Measurements from ENCODE around the gene CORO2A. TPM values are rescaled to one million over a fixed set of nuclear protein-coding genes. Genes with fewer than 3 reads are reported as not detected.

Gene CORO2A
- total and polyA plus RNA-seq, 11 donors, result 0.09 to 2.2 (median 0.22) TPM

DNA sequence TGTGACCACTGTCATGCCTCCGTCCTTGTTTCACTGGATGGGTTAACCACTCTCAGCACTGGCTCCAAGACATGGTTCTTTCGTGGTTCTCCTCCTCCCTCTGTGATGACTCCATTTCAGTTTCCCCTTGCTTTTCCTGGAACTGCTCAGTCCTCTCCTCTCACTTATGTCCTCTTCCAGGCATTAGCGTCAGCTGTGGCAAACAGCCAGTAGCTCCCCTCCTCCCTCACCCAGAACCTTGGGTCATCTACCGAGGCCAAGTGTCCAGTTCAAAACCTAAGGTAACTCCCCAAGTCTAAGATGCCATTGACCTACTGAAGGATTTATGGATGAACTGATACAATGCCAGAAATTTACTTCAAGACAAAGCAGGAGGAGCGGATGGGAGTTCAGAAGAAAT is 9.8 kb upstream of the CORO2A start:
- H3K27ac ChIP-seq, result no peak overlapping the region
- intact Hi-C loops (cut with DNase I), result loop anchor here in 4 of 10 donors (10.0 kb wide), 3 partner anchors 127 to 573 kb away; partner anchors contain the start of gene TRMO (in 1 of the 4)
- ATAC-seq, result no peak

DNA sequence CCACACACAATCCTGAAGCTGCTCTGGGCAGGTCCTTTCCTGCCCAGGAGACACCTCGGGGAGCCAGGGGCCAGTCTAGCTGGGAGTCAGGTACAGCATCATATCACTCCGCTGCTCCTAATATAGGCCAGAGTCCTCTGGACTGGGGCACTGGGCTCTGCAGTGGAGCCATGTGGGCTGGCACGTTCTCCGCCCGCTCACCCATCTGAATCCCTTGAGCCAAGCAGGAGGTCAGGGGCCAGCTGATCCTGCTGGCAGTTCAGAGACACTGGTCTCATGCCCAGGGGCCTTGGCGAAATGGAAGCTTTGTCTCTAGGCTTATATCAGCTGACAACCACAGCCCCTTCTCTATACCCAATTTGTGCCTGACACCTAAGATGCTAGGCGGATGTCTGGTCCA is 9.3 kb upstream of the CORO2A start:
- ATAC-seq (no peak), DNase-seq (no peak)
- H3K27ac ChIP-seq, result no peak overlapping the region
- H3K27me3 ChIP-seq, result no peaks in the 10 kb centered on the region
- peaks cover 0 to 40% (median 0%) of the 10 kb centered on the region in 9 donors for H3K36me3 ChIP-seq
- TF ChIP-seq POLR2A (IDR thresholded peaks at IDR 0.05), result no peak
- TF ChIP-seq, protein P1, sequence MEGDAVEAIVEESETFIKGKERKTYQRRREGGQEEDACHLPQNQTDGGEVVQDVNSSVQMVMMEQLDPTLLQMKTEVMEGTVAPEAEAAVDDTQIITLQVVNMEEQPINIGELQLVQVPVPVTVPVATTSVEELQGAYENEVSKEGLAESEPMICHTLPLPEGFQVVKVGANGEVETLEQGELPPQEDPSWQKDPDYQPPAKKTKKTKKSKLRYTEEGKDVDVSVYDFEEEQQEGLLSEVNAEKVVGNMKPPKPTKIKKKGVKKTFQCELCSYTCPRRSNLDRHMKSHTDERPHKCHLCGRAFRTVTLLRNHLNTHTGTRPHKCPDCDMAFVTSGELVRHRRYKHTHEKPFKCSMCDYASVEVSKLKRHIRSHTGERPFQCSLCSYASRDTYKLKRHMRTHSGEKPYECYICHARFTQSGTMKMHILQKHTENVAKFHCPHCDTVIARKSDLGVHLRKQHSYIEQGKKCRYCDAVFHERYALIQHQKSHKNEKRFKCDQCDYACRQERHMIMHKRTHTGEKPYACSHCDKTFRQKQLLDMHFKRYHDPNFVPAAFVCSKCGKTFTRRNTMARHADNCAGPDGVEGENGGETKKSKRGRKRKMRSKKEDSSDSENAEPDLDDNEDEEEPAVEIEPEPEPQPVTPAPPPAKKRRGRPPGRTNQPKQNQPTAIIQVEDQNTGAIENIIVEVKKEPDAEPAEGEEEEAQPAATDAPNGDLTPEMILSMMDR (IDR thresholded peaks at IDR 0.05), result no peak
- 93 to 100% (median 97%) methylated on average over 6 to 7 of the region's 7 CpGs for WGBS, 4 donors
- no peaks in the 10 kb centered on the region for H3K9me3 ChIP-seq
- peaks cover 0 to 9% (median 1%) of the 10 kb centered on the region in 12 donors for H3K4me1 ChIP-seq
- H3K4me3 ChIP-seq, result no peak overlapping the region
- intact Hi-C loops (cut with DNase I), result loop anchor here in 4 of 10 donors (10.0 kb wide), 3 partner anchors 127 to 573 kb away; partner anchors contain the start of gene TRMO (in 1 of the 4)

More for the DNA sequence above, 9.8 kb upstream of the CORO2A start:
- no peak overlapping the region for H3K4me3 ChIP-seq
- 64 to 73% (median 68%) methylated on average over 5 of the region's 5 CpGs for WGBS, 4 donors
- H3K36me3 ChIP-seq, result peaks cover 0 to 45% (median 0%) of the 10 kb centered on the region in 9 donors
- DNase-seq, result no peak
- TF ChIP-seq, protein P1 (IDR thresholded peaks at IDR 0.05), result no peak
- TF ChIP-seq POLR2A (IDR thresholded peaks at IDR 0.05), result no peak
- no peaks in the 10 kb centered on the region for H3K9me3 ChIP-seq
- H3K27me3 ChIP-seq, result no peaks in the 10 kb centered on the region
- H3K4me1 ChIP-seq, result peaks cover 0 to 9% (median 1%) of the 10 kb centered on the region in 12 donors

- WGBS, 4 donors, result 86 to 91% (median 88%) methylated on average over 6 of the region's 6 CpGs
- TF ChIP-seq, protein P1 (IDR thresholded peaks at IDR 0.05), result no peak
- no peak for TF ChIP-seq POLR2A (IDR thresholded peaks at IDR 0.05)
- H3K27ac ChIP-seq, result no peak overlapping the region
- DNase-seq (no peak), ATAC-seq (no peak)
- intact Hi-C loops (cut with DNase I), result loop anchor here in 4 of 10 donors (10.0 kb wide), 3 partner anchors 126 to 574 kb away; partner anchors contain the start of gene TRMO (in 1 of the 4)
- H3K36me3 ChIP-seq, result peaks cover 0 to 39% (median 0%) of the 10 kb centered on the region in 9 donors
- no peaks in the 10 kb centered on the region for H3K27me3 ChIP-seq
- H3K4me1 ChIP-seq, result peaks cover 0 to 9% (median 1%) of the 10 kb centered on the region in 12 donors
- no peaks in the 10 kb centered on the region for H3K9me3 ChIP-seq
- H3K4me3 ChIP-seq, result no peak overlapping the region
Observed at GRCh38 chr9:98201102-98201501, 8.7 kb upstream of the CORO2A start.

DNA sequence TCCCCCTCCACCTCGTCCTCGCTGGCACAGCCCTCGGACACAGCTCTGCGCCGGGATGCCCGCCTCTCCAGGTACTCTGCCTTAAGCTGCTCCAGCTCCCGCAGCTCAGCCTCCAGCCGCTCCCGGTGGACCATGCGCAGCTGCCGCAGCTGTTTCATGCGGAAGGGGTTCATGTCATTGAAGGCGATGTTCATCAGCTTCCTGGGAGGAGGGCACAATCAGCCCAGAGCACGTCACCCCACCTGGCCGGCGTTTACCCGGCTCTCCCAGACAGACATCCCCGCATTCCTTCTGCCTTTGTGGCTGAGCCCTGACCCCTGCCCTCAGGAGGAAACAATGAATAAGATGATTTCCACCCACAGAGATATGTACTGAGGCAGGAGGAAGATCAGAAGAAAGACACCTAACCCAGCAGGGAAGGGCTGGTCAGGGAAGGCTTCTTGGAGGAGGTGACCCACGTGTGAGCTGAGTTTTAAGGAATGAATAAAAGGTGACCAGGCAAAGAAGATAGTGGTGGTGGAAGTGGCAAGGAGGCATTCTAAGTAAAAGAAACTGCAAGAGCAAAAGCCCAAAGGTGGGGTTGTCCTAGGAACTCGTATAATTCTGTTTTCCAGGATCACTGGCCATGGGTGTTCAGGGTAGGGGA is 7.1 kb upstream of the CORO2A start:
- intact Hi-C loops (cut with DNase I), result loop anchor here in 4 of 10 donors (10.0 kb wide), 3 partner anchors 125 to 575 kb away; partner anchors contain the start of gene TRMO (in 1 of the 4)
- H3K4me3 ChIP-seq, result no peak overlapping the region
- ATAC-seq (no peak), DNase-seq (no peak)
- WGBS, 4 donors, result 88 to 92% (median 90%) methylated on average over 13 to 20 of the region's 20 CpGs
- no peak for TF ChIP-seq POLR2A (IDR thresholded peaks at IDR 0.05)
- TF ChIP-seq, protein P1 (IDR thresholded peaks at IDR 0.05), result no peak
- no peaks in the 10 kb centered on the region for H3K9me3 ChIP-seq
- peaks cover 0 to 39% (median 0%) of the 10 kb centered on the region in 9 donors for H3K36me3 ChIP-seq
- H3K27me3 ChIP-seq, result no peaks in the 10 kb centered on the region
- H3K27ac ChIP-seq, result no peak overlapping the region
- H3K4me1 ChIP-seq, result no peaks in the 10 kb centered on the region

Data from heart left ventricle (tissue), 16 donors.